22Rv1 (cell line): ENCODE data around the gene TMEM170B.
A peak's percentile ranks its signal among the peaks of the same experiment; 100 is the strongest.

Experiments
- H3K27ac ChIP-seq: fragments of 450-650 bp; 2 replicates; pipeline ENCODE4 v1.5.1; 2017
- CTCF ChIP-seq: fragments of 450-650 bp; IDR thresholded peaks from 2 replicates; pipeline ENCODE4 v1.5.1; 2017; ENCODE audit warnings: mild to moderate bottlenecking
- ZFX ChIP-seq: fragments of 450-650 bp; IDR thresholded peaks from 2 replicates; pipeline ENCODE4 v1.6.1; 2017; ENCODE audit warnings: antibody characterized with exemption, borderline replicate concordance

The TMEM170B gene

GRCh38 chr6:11575408-11576033 lies 38.0 kb downstream of the TMEM170B start:
- no peak overlapping the region for H3K27ac ChIP-seq
- peak; percentile 92 for TF ChIP-seq CTCF
- TF ChIP-seq ZFX, result no peak

GRCh38 chr6:11580686-11581405 lies 43.3 kb downstream of the TMEM170B start:
- TF ChIP-seq ZFX, result no peak
- no peak for TF ChIP-seq CTCF
- H3K27ac ChIP-seq, result no peak overlapping the region

- no peak for TF ChIP-seq ZFX
- no peak overlapping the region for H3K27ac ChIP-seq
Measured at GRCh38 chr6:11584244-11584643, 46.7 kb downstream of the TMEM170B start.

GRCh38 chr6:11585426-11586016 lies 48.0 kb downstream of the TMEM170B start:
- H3K27ac ChIP-seq, result no peak overlapping the region
- TF ChIP-seq CTCF (peak; percentile 76), ZFX (no peak)

GRCh38 chr6:11586117-11586516 lies 48.6 kb downstream of the TMEM170B start:
- no peak overlapping the region for H3K27ac ChIP-seq
- TF ChIP-seq CTCF (no peak), ZFX (no peak)

GRCh38 chr6:11586536-11586935 lies 49.0 kb downstream of the TMEM170B start:
- no peak for TF ChIP-seq CTCF
- no peak for TF ChIP-seq ZFX
- no peak overlapping the region for H3K27ac ChIP-seq

GRCh38 chr6:11589261-11589660 lies 51.7 kb downstream of the TMEM170B start:
- no peak for TF ChIP-seq ZFX
- no peak overlapping the region for H3K27ac ChIP-seq

GRCh38 chr6:11592294-11592906 lies 54.9 kb downstream of the TMEM170B start:
- H3K27ac ChIP-seq, result no peak overlapping the region
- TF ChIP-seq ZFX, result no peak
- no peak for TF ChIP-seq CTCF
